Renal cortex interstitium (tissue), 11 donors: ENCODE measurements around the gene RPS6KA2. TPM values are rescaled to one million over a fixed set of nuclear protein-coding genes. Genes with fewer than 3 reads are reported as not detected.
"Not testable (repeated sequence)": the region's sequence is repeated elsewhere in the genome, so short reads cannot be mapped to it uniquely, and the experiment has no call there.

Source experiments
- DNase-seq, 11 donors: peaks; one replicate each; pipeline ENCODE4 v3.0.0-alpha.2; 2013; ENCODE audit warnings: low read depth in 9 of 11, low spot score in 4 of 11; ENCODE audit errors: extremely low read depth in 1 of 11
- polyA plus RNA-seq, 3 donors: library from polyadenylated mRNA; unstranded; fragments of 120-200 nt; gene quantifications; one replicate each; pipeline ENCODE4 v1.2.1, GENCODE V29; 2013; ENCODE audit not compliant: insufficient read length in 3 of 3

Gene RPS6KA2
- polyA plus RNA-seq, 3 donors, result 28.3 to 30.6 (median 29.5) TPM

GRCh38 chr6:166388290-166389004 lies 238.6 kb downstream of the RPS6KA2 start:
- DNase-seq, result no peak

- no peak for DNase-seq
These were observed 239.3 kb downstream of the RPS6KA2 start for GRCh38 chr6:166387642-166388289.

GRCh38 chr6:166387098-166387497 lies 240.0 kb downstream of the RPS6KA2 start:
- not testable (repeated sequence) for DNase-seq

DNA sequence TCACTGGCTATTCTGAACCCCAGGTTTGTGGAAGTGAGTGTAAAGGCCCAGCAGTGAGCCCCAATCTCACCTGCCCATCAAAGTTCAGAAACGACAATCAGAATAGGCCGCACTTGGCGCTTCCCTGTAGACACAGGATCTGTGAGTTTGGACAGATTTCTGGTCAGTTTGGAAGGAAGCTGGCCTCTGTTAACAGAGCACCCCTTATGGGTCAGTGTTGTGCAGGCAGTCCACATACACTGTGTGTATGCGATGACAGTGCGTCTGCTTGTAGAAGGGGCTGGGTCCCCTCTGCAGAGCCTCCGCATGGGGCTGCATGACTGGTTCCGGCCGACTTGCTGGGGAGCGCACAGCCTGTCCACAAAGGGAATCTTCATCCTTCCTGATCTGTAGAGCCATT lies 240.9 kb downstream of the RPS6KA2 start:
- no peak for DNase-seq

- not testable (repeated sequence) for DNase-seq
These were observed 243.2 kb downstream of the RPS6KA2 start for GRCh38 chr6:166383802-166384363.

GRCh38 chr6:166382933-166383801 lies 243.9 kb downstream of the RPS6KA2 start, which contains the start of gene MPC1:
TSS of gene MPC1 (minus strand) at chr6:166382940. CDS start at chr6:166382876, 64 bp downstream.
- peak; percentile 78 to 96 (median 95) for DNase-seq

- no peak for DNase-seq
These were observed 244.5 kb downstream of the RPS6KA2 start for GRCh38 chr6:166382500-166382932.

DNA sequence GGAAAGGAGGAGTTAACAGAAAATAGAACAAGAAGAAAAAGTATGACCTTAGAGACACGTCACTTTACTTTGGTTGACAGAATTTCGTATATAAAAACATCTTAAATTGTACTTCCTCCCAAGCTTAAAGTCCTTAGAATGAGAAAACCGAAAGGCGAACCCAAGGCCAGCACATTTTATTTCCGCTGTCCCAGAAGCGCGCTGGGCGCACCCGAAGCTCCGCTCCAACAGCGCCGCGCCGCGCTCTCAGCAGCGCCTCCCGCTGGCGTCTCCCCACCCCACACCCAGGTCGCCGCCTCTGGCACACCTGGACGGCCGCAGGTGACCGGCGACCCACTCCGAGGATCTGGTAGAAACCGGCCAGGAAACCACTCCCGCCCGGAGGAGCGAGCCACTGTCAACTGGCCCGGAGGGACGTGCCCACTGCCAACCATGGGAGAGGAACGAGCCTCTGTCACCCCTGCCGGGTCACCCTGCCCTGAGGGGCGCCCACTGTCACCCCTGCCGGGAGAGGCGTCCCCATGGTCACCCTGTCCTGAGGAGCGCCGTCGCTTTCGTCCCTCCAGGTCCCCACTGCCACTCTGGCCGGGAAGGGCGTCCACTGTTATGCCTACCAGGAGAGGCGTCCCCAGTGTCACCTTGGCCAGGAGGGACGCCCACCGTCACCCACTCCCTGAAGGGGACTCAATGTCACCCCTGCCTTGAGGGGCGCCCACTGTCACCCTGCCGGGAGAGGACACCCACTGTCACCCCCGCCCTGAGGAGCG lies 245.1 kb downstream of the RPS6KA2 start:
- peak in 8 of 11 donors; percentile 42 to 69 (median 54) for DNase-seq

- no peak for DNase-seq
These were observed 245.7 kb downstream of the RPS6KA2 start for GRCh38 chr6:166381381-166381732.

DNA sequence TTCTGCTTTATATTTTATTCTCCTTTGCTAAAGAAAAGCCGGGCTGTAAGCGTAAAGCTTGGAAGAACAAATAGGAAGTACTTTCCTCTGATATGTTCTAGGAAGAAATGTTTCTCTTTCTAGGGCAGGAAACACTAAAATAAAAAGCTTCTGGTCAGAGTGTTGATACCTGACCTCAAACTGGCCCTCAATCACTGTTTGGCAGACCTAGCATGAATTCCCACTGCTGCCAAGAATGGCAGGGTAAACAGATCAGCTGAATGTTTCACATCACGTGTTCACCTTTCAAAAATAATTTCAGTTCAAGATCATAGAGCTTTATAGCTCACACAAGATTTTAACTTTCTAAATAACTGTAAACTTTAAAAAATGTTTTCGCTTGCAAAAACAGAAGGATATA lies 247.3 kb downstream of the RPS6KA2 start:
- DNase-seq, result no peak

DNA sequence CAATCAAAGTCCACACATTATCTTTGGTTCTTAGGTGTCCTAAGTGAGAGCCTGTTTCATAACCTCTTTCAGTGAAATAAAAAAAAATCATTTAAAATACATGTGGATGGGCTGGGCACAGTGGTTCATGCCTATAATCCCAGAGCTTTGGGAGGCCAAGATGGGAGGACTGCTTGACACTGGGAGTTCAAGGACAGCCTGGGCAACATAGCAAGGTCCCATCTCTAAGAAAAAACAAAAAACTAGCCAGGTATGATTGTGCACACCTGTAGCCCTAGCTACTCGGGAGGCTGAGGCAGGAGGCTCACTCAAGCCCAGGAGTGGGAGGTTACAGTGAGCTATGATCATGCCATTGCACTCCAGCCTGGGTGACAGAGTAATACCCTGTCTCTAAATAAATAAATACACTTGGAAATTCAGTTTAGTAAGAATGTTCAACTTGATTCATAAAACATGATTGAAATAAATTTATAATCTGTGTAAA lies 247.9 kb downstream of the RPS6KA2 start:
- no peak for DNase-seq

DNA sequence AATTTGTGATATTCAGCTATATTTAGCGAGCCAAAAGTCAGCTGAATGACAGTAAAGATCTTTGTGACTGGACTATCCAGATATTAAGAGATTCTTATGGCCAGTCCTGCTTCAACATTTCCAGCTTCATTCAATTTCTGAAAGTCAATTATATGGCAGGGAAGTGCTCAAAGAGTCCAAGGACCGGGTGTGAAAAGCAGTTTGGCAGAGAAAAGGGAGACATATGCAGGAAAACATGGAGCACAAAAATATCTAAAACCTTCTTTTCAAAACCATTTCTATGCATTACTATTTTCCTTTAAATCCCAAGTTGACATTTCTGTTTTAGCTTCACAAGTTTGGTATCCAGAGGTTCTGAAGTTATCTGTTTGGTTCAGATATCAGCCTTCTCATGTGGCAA lies 249.3 kb downstream of the RPS6KA2 start:
- no peak for DNase-seq

- no peak for DNase-seq
These were observed 252.0 kb downstream of the RPS6KA2 start for GRCh38 chr6:166375013-166375412.

GRCh38 chr6:166370489-166370888 lies 256.6 kb downstream of the RPS6KA2 start:
- no peak for DNase-seq

DNA sequence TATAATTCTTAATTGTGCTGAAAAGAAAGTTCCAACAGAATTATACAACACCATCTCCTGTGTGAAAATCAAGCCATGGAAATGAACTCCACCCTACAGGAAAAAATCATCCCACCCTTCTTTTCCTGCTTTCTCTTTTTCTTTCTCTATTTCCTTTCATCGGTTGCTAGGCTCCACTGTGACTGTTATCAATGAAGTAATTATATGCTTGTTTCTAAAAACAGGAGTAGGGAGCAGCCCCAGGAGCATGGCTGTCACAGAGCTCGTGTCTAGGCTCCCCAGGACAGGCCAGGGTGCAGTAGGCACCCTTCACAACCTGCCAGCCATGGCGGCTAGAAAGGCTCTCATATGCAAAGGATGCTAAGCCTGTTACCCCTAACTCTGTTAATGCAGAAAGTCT lies 257.3 kb downstream of the RPS6KA2 start:
- DNase-seq, result no peak

DNA sequence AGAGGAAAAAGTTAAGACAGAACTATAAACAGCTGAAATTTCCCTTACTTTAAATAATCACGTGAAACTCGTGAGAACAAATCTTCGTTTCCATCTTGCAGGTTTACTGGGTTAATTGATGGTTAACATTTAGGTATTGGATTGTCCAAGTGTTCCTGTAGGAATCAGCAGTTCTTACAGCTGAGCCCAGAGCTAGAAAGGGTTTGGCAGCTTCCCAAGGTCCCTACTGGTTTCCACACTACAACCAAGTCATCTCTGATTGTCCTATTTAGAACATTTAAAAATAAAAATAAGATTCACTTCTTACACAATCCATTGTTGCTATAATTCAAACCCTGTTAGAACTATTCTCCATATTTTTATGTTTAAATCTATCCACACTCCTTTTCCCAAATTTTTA lies 260.1 kb downstream of the RPS6KA2 start:
- DNase-seq, result no peak

DNA sequence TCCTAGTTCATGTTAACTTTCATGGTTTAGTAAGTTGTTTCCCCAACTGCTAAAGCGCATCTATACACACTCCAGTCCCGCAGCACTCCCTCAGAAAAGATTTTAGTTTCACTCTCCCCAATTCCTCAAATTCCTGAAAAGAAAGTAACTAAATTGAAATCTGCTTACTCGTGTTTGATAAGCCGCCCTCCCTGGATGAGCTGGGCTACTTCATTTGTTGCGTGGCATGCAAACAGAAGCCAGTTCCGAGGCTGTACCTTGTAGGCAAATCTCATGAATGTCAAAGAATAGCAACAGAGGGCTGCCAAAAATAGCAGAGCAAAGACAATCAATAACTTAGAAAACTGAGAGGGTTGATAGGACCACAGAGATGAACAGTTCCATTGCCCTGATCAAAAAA lies 261.2 kb downstream of the RPS6KA2 start:
- DNase-seq, result no peak

- DNase-seq, result no peak
These were observed 261.8 kb downstream of the RPS6KA2 start for GRCh38 chr6:166365221-166365620.

DNA sequence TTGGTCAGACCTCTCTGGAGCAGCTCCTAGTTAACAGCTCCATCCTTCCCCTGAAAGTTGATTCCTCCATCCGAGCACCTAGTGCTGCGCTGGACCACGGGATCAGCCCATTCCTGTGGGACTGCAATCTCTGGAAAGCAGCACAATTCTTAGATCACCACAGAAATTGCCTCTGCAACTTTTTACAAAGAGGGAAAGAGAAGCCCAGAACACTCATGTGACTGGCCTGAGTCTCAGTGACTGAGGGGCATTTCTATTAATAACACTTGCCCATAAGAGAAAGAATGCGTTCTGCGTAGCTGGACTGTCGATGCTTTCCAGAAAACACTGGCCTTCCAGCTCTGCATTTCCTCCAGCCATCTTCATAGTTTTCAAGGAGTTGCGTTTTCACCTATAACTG lies 262.6 kb downstream of the RPS6KA2 start:
- no peak for DNase-seq
